ENCODE results near the gene KPNA6. TPM values are rescaled to one million over a fixed set of nuclear protein-coding genes. Genes with fewer than 3 reads are reported as not detected.

KPNA6 gene
- total and polyA plus RNA-seq, 9 of the 15 experiments (the other 6 are each of a cell fraction or from before 2014, with no cell fraction given) = 20.1 to 54.6 (median 32.2) TPM

DNA sequence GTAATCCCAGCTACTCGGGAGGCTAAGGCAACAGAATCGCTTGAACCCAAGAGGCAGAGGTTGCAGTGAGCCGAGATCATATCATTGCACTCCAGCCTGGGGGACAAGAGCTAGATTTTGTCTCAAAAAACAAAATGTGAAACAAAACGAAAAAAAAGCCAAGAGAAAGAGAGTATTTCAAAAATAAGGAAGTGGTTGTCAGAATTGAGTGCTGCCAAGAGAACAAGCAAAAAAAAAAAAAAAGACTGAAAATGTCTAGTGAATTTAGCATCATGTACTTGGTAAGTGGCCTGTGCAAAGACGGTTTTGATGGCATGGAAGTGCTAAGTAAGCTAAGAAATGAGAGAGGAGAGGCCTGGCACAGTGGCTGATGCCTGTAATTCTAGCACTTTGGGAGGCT lies 14.3 kb downstream of the KPNA6 start (continued):
- no peak for TF ChIP-seq ZNF75A (CRISPR knock-in tag; IDR thresholded peaks at IDR 0.05)
- TF ChIP-seq SAFB (IDR thresholded peaks at IDR 0.05; ENCODE audit: borderline replicate concordance, low read depth, low read length) = no peak
- TF ChIP-seq FUS (optimal IDR thresholded peaks at IDR 0.05; ENCODE audit: low read depth, low read length) = no peak
- no peak for TF ChIP-seq HNRNPH1 (optimal IDR thresholded peaks at IDR 0.05; ENCODE audit: low read depth, low read length)
- TF ChIP-seq ZNF717 (CRISPR knock-in tag; IDR thresholded peaks at IDR 0.05) = no peak
- peak; percentile 73 for TF ChIP-seq ZNF384 (IDR thresholded peaks at IDR 0.05; ENCODE audit: low read depth, low read length)
- TF ChIP-seq PHF8 (IDR thresholded peaks at IDR 0.05; ENCODE audit: borderline replicate concordance, low read length) = no peak
- TF ChIP-seq, protein P1, sequence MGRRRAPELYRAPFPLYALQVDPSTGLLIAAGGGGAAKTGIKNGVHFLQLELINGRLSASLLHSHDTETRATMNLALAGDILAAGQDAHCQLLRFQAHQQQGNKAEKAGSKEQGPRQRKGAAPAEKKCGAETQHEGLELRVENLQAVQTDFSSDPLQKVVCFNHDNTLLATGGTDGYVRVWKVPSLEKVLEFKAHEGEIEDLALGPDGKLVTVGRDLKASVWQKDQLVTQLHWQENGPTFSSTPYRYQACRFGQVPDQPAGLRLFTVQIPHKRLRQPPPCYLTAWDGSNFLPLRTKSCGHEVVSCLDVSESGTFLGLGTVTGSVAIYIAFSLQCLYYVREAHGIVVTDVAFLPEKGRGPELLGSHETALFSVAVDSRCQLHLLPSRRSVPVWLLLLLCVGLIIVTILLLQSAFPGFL (CRISPR knock-in tag; IDR thresholded peaks at IDR 0.05) = no peak
- no peak for TF ChIP-seq NR2F6 (CRISPR knock-in tag; IDR thresholded peaks at IDR 0.05)
- TF ChIP-seq, protein P2, sequence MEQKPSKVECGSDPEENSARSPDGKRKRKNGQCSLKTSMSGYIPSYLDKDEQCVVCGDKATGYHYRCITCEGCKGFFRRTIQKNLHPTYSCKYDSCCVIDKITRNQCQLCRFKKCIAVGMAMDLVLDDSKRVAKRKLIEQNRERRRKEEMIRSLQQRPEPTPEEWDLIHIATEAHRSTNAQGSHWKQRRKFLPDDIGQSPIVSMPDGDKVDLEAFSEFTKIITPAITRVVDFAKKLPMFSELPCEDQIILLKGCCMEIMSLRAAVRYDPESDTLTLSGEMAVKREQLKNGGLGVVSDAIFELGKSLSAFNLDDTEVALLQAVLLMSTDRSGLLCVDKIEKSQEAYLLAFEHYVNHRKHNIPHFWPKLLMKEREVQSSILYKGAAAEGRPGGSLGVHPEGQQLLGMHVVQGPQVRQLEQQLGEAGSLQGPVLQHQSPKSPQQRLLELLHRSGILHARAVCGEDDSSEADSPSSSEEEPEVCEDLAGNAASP (IDR thresholded peaks at IDR 0.05) = no peak
- TF ChIP-seq ZBTB7A (IDR thresholded peaks at IDR 0.05; ENCODE audit: borderline replicate concordance, control insufficient read depth, low read depth, low read length) = no peak
- TF ChIP-seq, protein P3, sequence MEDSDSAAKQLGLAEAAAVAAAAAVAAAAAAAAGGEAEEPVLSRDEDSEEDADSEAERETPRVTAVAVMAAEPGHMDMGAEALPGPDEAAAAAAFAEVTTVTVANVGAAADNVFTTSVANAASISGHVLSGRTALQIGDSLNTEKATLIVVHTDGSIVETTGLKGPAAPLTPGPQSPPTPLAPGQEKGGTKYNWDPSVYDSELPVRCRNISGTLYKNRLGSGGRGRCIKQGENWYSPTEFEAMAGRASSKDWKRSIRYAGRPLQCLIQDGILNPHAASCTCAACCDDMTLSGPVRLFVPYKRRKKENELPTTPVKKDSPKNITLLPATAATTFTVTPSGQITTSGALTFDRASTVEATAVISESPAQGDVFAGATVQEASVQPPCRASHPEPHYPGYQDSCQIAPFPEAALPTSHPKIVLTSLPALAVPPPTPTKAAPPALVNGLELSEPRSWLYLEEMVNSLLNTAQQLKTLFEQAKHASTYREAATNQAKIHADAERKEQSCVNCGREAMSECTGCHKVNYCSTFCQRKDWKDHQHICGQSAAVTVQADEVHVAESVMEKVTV (CRISPR knock-in tag; IDR thresholded peaks at IDR 0.05) = no peak
- peak; percentile 96 for TF ChIP-seq SPI1 (IDR thresholded peaks at IDR 0.05; ENCODE audit: borderline replicate concordance, low read depth, low read length)
- TF ChIP-seq RBM39 (optimal IDR thresholded peaks at IDR 0.05; ENCODE audit: low read depth, low read length) = no peak
- TF ChIP-seq, protein P4, sequence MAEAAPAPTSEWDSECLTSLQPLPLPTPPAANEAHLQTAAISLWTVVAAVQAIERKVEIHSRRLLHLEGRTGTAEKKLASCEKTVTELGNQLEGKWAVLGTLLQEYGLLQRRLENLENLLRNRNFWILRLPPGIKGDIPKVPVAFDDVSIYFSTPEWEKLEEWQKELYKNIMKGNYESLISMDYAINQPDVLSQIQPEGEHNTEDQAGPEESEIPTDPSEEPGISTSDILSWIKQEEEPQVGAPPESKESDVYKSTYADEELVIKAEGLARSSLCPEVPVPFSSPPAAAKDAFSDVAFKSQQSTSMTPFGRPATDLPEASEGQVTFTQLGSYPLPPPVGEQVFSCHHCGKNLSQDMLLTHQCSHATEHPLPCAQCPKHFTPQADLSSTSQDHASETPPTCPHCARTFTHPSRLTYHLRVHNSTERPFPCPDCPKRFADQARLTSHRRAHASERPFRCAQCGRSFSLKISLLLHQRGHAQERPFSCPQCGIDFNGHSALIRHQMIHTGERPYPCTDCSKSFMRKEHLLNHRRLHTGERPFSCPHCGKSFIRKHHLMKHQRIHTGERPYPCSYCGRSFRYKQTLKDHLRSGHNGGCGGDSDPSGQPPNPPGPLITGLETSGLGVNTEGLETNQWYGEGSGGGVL (CRISPR knock-in tag; IDR thresholded peaks at IDR 0.05) = no peak
- no peak for TF ChIP-seq HMG20B (CRISPR knock-in tag; IDR thresholded peaks at IDR 0.05)
- TF ChIP-seq CBX8 (IDR thresholded peaks at IDR 0.05; ENCODE audit: borderline replicate concordance, extremely low read depth, low read depth, low read length, poor library complexity, severe bottlenecking) = no peak
- TF ChIP-seq ZNF764 (CRISPR knock-in tag; IDR thresholded peaks at IDR 0.05; ENCODE audit: low read depth) = no peak
- TF ChIP-seq, protein P5, sequence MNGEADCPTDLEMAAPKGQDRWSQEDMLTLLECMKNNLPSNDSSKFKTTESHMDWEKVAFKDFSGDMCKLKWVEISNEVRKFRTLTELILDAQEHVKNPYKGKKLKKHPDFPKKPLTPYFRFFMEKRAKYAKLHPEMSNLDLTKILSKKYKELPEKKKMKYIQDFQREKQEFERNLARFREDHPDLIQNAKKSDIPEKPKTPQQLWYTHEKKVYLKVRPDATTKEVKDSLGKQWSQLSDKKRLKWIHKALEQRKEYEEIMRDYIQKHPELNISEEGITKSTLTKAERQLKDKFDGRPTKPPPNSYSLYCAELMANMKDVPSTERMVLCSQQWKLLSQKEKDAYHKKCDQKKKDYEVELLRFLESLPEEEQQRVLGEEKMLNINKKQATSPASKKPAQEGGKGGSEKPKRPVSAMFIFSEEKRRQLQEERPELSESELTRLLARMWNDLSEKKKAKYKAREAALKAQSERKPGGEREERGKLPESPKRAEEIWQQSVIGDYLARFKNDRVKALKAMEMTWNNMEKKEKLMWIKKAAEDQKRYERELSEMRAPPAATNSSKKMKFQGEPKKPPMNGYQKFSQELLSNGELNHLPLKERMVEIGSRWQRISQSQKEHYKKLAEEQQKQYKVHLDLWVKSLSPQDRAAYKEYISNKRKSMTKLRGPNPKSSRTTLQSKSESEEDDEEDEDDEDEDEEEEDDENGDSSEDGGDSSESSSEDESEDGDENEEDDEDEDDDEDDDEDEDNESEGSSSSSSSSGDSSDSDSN (IDR thresholded peaks at IDR 0.05; ENCODE audit: borderline replicate concordance in 1 of 2, low read depth in 2 of 2, low read length in 2 of 2) = no peak
- TF ChIP-seq HEY1 (CRISPR knock-in tag; IDR thresholded peaks at IDR 0.05; ENCODE audit: borderline replicate concordance) = no peak
